ENCODE results near the gene OR4A15.

- no peak for TF ChIP-seq CTCF (conservative IDR thresholded peaks at IDR 0.05 in 1 of 2, IDR thresholded peaks at IDR 0.05 in 1 of 2; ENCODE audit: extremely low read depth in 1 of 2, insufficient read depth in 1 of 2, low read depth in 1 of 2, low read length in 2 of 2)
- no peak for TF ChIP-seq EZH2 (IDR thresholded peaks at IDR 0.05; ENCODE audit: borderline replicate concordance, low read length)
These were observed 22.5 kb upstream of the OR4A15 start for GRCh38 chr11:55345306-55345705.

Data from mammary epithelial cell (primary cell).